NCI-H1105 (cell line): ENCODE measurements around the gene LCP1.

ENCODE experiments used
- DNase-seq: peaks from one replicate; lab custom pipeline; 2025; lab: John Stamatoyannopoulos, UW

Gene LCP1

GRCh38 chr13:46127358-46128023, 54.5 kb downstream of the LCP1 start:
- no peak for DNase-seq

DNA sequence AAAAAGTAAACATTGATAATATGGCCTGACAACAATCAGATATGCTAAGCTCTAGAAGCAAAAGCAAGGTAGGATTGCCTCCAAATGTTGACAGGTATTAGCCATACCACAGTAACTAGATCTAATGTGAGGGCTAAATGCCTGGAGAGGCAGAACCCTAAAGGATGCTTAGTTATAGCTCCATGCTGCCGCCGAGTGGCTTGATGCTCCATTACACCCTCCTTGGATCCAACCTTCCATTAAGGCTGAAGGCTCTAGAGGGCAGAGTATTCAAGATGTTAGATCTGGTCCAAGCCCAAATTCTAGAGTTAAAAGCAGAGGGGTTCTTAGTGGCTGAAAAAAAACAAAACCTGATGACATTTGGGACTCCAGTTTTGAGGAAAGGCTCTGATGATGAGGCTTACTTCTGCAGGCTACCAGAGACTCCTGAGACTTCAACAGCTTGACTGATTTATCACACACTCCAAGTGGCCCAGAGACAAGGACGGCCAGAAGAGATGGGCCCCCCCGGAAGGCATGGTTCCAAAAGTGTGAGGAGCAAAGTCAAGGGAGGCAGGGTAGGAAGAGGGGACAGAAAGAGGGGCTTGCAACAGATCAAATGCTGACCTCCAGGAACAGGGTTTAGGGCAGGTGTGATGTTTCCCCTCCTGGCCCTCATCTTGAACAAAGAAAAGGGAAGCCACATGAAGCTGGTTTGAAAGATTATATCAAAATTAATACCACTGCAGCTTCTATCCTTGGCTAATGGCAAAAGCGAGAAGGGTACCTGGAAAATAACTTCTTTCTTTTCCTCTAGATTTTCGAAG, 55.2 kb downstream of the LCP1 start:
- peak; percentile 25 for DNase-seq

DNA sequence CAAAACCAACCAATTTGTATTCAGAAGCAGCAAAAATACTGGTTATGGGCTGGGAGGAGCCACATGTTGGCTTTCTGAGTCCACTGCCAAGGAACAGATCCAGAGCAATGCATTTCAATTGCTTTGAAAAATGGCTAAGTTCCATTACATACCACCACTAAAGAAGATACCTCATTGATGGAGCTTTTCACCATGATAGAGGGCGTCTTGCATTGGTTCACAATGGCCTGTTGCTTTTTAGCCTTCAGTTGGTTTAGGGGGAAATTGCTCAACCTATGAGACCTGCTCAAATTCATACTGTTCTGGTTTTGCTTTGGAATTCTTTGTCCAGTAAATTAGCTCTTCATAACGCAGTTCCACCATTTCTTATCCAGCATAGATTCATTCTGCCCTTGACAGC, 55.9 kb downstream of the LCP1 start:
- no peak for DNase-seq

DNA sequence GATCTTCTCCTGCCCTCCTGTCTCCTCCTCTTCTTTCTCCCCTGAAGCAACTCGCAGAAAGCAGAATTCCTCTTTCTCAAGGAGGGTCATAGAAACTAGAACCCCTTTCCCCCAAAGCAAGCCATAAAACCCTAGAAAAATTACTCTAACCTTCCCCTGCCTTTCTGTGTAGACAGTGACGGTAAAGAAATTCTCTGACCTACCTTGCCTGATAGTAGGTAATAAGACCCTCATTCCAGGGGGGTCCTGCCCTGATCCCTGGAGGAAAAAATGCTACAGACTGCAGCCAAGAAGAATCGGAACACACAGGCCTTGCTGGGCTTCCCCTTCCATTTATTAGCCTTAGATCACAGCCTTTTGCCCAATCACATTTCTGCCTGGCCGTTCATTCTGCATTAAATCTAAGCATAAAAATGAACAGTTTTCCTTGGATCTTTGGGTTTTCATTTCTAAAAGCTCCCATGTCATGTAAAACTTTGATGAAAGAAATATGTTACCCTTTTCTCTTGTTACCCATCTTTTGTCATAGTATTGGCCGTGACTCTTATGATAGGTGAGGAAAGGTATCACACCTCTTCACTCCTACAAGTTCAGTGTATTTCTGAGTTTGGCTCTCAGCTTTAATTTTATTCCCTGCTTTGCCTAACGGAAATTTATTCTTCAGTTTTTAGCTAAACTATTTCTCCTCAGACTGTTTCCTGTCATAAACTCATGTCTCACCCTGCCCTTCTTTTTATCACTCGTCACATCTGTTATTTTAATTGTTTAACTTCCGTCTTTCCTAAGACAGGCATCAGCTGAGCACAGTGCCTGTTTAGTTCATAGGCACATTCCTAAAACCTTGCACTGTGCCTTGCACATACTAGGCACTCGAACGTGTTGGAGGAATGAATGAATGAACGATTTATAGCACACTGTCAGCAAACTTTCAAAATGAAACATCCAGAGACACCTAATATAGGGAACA, 56.7 kb downstream of the LCP1 start:
- no peak for DNase-seq

DNA sequence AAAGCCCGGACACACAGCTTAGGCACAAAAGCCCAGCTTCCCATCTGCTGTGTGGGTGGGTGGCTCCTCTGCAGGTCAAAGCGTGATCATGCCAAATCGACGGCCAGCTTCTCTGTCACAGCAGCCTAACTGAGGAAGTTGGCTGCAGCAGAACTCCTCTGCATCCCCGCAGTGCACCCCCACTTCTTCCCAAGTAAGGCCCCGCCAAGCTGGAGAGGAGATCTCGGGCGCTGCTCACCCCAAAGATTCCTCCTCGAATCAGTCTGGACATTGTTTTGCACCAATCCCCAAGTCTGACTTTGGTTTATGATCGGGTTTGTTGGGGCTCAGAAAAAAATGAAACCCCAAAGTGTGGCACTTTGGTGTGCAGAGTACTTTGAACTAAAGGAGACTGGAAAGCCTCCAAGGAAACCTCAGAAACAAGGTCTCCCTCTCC, 57.4 kb downstream of the LCP1 start:
- no peak for DNase-seq

GRCh38 chr13:46122304-46122703, 59.7 kb downstream of the LCP1 start:
- no peak for DNase-seq

DNA sequence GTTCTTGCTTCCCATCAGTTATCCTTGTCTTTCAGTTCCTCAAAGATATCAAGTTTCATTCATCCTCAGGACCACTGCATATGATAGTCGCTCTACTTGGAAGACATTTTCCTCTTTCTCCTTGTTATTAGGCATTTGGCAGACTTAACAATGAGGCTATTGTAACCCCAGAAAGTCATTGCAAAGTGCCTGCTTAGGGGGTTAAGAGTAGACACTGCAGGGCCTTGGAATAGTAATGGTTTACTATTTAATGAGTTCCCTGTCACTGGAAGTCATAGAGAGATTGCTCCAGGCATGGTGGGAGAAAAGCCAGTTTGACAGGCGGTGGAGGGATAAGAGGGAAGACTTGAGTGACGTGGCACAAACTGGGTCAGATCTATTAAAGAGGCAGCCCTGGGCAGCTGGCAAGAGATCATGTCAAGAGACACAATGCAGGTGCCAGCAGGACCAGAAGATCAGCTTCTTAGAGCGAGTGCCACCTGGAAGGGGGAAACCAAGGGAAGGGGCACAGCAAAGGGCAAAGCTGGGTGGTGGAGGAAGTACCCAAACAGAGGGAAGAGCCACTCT, 60.3 kb downstream of the LCP1 start:
- no peak for DNase-seq

- no peak for DNase-seq
Observed at GRCh38 chr13:46121033-46121432, 60.9 kb downstream of the LCP1 start.

DNA sequence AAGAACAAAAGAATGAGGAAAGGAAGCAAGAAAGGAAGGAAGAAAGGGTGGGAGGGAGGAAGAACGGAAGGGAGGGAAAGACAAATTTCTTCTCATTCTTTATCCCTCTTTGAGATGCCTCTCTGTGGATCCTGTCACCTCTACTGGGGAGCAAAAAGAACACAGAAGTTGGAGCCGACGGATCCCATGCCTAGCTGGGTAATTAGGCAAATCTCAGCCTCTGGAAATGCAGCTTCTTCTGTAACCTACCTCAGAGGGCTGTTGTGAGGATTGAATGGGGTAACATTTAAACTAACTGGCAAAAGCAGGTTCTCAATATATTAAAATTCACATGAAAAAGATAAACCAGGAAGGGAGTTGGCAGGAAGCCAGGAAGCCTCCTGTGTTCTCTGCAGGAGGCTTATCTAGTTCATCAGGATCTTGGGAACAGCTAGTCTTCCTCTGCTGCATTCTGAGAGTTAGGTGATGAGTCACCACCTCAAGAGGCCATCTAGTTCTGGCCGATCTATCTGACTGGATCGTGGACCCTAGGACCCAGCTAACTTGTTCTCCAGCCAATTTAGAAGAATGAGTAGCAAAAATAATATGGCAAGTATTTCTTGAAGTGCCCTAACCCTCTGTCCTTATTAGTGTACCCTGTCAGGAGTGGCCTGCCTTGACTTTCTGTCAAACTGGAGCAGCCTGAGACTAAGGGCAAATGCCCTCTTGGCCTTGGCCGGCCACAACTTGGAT, 61.9 kb downstream of the LCP1 start:
- no peak for DNase-seq

DNA sequence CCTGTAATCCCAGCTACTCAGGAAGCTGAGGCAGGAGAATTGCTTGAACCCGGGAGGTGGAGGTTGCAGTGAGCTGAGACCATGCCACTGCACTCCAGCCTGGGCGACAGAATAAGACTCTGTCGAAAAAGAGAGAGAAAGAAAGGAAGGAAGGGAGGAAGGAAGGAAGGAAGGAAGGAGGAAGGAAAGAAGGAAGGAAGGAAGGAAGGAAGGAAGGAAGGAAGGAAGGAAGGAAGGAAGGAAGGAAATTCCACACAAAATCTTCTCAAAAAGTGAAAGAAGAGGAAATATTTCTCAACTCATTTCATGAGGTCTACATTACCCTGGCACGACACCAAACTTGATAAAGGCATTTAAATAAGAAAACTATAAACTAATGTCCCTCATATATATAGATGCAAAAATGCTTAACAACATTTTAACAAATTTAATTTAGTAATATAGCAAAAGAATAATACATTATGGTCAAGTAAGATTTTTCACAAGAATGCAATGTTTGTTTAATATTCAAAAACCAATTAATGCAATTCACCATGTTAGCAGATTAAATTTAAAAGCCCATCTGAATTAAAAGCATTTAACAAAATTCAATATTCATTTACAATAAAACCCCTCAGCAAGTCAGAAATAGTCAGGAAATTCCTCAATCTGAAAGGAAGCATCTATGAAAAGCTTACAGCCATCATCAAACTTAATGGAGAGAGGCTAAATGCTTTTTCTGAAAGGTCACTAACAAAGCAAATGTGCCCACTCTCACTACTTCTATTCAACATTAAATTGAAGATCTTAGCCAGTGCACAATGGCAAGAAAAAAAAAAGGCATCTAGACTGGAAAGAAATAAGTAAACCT, 65.1 kb downstream of the LCP1 start:
- no peak for DNase-seq

GRCh38 chr13:46114613-46115012, 67.4 kb downstream of the LCP1 start:
- no peak for DNase-seq

DNA sequence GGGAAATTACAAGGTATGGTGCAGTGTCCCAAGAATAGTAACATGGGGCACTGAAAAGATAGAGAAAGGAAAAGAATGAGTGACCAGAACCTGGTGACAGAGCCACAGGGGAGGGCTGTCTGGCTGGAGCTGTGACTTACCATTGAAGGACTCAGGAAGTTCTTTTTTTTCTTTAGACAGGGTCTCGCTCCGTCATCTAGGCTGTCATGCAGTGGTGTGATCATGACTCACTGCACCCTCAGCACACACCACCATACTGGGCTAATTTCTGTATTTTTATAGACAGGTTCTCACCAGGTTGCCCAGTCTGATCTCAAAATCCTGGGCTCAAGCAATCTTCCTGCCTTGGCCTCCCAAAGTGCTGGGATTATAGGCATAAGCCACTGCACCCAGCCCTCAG, 68.4 kb downstream of the LCP1 start:
- DNase-seq = no peak

GRCh38 chr13:46111151-46111550, 70.8 kb downstream of the LCP1 start:
- no peak for DNase-seq

- DNase-seq = no peak
Observed at GRCh38 chr13:46109451-46109850, 72.5 kb downstream of the LCP1 start.

- no peak for DNase-seq
Observed at GRCh38 chr13:46106839-46107371, 75.1 kb downstream of the LCP1 start.

GRCh38 chr13:46104868-46105267, 77.1 kb downstream of the LCP1 start, which contains the start of gene CPB2:
Gene CPB2, minus strand, starts transcription at chr13:46105033. Its CDS starts 24 bp downstream, at chr13:46105009.
- no peak for DNase-seq

DNA sequence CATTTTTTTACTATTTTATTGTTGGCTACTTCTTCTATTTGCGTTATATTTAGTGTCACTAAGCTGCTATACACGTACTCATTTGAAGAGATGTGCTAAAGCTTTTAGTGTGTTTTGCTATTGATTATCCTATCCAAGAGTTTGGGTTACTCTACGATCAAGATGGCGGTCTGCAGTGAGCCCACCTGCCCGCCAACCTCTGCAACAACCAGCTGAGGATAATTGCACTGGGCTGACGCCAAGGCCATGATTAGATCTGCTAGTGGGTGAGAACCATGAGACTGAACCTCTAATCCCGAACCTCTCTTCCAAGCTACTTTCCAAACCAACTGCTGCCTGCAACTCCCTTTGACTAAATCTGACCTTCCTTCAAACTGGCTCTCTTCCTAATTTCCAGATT, 78.9 kb downstream of the LCP1 start:
- DNase-seq = no peak

DNA sequence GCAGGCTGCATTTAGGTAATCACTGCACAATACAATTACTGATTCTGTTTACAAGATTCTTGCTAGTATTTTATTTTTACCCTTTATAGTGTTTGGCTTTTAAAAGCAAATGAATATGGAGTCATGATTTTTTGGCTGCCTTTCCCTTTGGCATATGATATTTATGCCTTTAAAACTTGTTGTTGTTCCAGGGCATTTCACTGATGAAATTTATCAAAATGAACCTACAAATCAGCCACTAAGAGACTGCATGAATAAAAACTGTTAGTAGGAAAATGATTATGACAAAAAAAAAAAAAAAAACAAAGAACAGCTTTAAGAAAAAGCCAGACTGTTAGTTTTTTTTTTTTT, 79.7 kb downstream of the LCP1 start:
- DNase-seq = no peak

GRCh38 chr13:46101484-46102254, 80.3 kb downstream of the LCP1 start:
- DNase-seq = no peak
